ENCODE data around the gene MGAT5.
A peak's percentile ranks its signal among the peaks of the same experiment; 100 is the strongest.

Gene MGAT5

GRCh38 chr2:134232461-134232860, 21.4 kb upstream of the MGAT5 start:
- no peak for DNase-seq

- DNase-seq = no peak
Observed at GRCh38 chr2:134232868-134233727, 20.8 kb upstream of the MGAT5 start.

- DNase-seq = no peak
Observed at GRCh38 chr2:134233728-134234136, 20.1 kb upstream of the MGAT5 start.

GRCh38 chr2:134234535-134234934, 19.3 kb upstream of the MGAT5 start:
- no peak for DNase-seq

GRCh38 chr2:134235510-134236144, 18.2 kb upstream of the MGAT5 start:
- no peak for DNase-seq

GRCh38 chr2:134238371-134238770, 15.5 kb upstream of the MGAT5 start:
- DNase-seq = no peak

- DNase-seq = no peak
Observed at GRCh38 chr2:134240061-134240460, 13.8 kb upstream of the MGAT5 start.

GRCh38 chr2:134241911-134242310, 12.0 kb upstream of the MGAT5 start:
- no peak for DNase-seq

GRCh38 chr2:134243244-134243643, 10.6 kb upstream of the MGAT5 start:
- DNase-seq = no peak

- no peak for DNase-seq
Observed at GRCh38 chr2:134244086-134244485, 9.8 kb upstream of the MGAT5 start.

GRCh38 chr2:134244587-134244986, 9.3 kb upstream of the MGAT5 start:
- no peak for DNase-seq

- peak; percentile 75 for DNase-seq
Observed at GRCh38 chr2:134245340-134245984, 8.4 kb upstream of the MGAT5 start.

GRCh38 chr2:134246154-134246874, 7.6 kb upstream of the MGAT5 start:
- DNase-seq = no peak

GRCh38 chr2:134247679-134248078, 6.2 kb upstream of the MGAT5 start:
- DNase-seq = no peak

GRCh38 chr2:134248913-134249312, 5.0 kb upstream of the MGAT5 start:
- no peak for DNase-seq

GRCh38 chr2:134249755-134250154, 4.1 kb upstream of the MGAT5 start:
- no peak for DNase-seq

- DNase-seq = no peak
Observed at GRCh38 chr2:134250840-134251461, 2.9 kb upstream of the MGAT5 start.

- no peak for DNase-seq
Observed at GRCh38 chr2:134252092-134252750, 1.7 kb upstream of the MGAT5 start.

- DNase-seq = no peak
Observed at GRCh38 chr2:134253117-134253704, 661 bp upstream of the MGAT5 start.

GRCh38 chr2:134254824-134255223, 952 bp downstream of the MGAT5 start:
- DNase-seq = no peak

- no peak for DNase-seq
Observed at GRCh38 chr2:134256956-134257355, 3.1 kb downstream of the MGAT5 start.

- no peak for DNase-seq
Observed at GRCh38 chr2:134257509-134257908, 3.6 kb downstream of the MGAT5 start.

Measured in activated naive CD4-positive, alpha-beta T cell treated with anti-CD3 and anti-CD28 coated beads, Interleukin-2, amount 50 U/mL, for 16 hours (primary cell).